Measurements from ENCODE around the gene SHFL. TPM values are rescaled to one million over a fixed set of nuclear protein-coding genes. Genes with fewer than 3 reads are reported as not detected.

Gene SHFL
- polyA plus RNA-seq, 1 donor from 2014 or later = 1.2 TPM

DNA sequence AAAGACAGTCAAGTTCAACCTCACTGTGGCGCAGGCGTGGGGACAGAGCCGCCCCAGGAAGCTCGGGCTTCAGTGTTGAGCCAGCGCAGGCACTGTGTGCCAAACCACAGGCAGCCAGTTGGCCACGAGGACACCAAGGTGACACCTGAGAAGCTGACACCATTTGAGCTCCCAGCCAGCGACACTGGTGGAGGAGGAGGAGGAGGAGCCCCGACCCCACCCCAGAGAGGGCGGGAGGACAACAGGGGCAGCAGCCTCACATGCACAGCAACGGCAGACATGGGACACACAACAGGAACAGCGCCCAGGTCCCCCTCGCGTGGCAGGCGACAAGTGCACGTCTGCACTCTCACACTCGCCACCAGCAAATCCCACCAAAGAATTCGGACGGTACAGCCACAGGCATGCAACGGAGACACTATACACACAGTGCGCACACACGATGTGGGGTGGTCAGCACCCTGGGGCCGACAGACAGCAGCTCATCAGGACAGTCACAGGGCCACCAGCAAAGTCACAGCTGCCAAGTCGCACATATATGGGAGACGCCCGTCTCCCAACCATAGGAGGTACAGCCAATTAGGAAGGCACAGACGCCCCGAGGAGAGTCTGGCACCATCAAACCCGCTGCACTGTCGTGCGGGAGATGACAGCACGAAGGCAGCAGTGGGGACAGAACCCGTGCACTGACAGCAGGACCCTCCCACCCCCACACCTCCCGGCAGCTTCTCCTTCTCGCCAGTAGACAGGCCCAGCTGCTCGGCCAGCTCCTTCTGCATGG is 30.2 kb downstream of the SHFL start:
- H3K4me2 ChIP-seq (ENCODE audit: low read length) = no peak overlapping the region
- H3F3A ChIP-seq (ENCODE audit: insufficient read depth, low read length, poor library complexity, severe bottlenecking) = no peaks in the 10 kb centered on the region
- TF ChIP-seq SMC3 (conservative IDR thresholded peaks at IDR 0.05; ENCODE audit: poor library complexity) (no peak), EP300 (conservative IDR thresholded peaks at IDR 0.05; ENCODE audit: poor library complexity, severe bottlenecking) (no peak), POLR2AphosphoS5 (IDR thresholded peaks at IDR 0.05) (no peak), TAF1 (IDR thresholded peaks at IDR 0.05; ENCODE audit: low read depth) (no peak), EZH2 (IDR thresholded peaks at IDR 0.05; ENCODE audit: borderline replicate concordance, insufficient read depth, low read length, poor library complexity, severe bottlenecking) (no peak), MXI1 (conservative IDR thresholded peaks at IDR 0.05; ENCODE audit: poor library complexity, severe bottlenecking) (no peak), RAD21 (conservative IDR thresholded peaks at IDR 0.05) (no peak)
- TF ChIP-seq, protein P1, sequence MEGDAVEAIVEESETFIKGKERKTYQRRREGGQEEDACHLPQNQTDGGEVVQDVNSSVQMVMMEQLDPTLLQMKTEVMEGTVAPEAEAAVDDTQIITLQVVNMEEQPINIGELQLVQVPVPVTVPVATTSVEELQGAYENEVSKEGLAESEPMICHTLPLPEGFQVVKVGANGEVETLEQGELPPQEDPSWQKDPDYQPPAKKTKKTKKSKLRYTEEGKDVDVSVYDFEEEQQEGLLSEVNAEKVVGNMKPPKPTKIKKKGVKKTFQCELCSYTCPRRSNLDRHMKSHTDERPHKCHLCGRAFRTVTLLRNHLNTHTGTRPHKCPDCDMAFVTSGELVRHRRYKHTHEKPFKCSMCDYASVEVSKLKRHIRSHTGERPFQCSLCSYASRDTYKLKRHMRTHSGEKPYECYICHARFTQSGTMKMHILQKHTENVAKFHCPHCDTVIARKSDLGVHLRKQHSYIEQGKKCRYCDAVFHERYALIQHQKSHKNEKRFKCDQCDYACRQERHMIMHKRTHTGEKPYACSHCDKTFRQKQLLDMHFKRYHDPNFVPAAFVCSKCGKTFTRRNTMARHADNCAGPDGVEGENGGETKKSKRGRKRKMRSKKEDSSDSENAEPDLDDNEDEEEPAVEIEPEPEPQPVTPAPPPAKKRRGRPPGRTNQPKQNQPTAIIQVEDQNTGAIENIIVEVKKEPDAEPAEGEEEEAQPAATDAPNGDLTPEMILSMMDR (IDR thresholded peaks at IDR 0.05; ENCODE audit: poor library complexity, severe bottlenecking) = no peak
- TF ChIP-seq, protein P2, sequence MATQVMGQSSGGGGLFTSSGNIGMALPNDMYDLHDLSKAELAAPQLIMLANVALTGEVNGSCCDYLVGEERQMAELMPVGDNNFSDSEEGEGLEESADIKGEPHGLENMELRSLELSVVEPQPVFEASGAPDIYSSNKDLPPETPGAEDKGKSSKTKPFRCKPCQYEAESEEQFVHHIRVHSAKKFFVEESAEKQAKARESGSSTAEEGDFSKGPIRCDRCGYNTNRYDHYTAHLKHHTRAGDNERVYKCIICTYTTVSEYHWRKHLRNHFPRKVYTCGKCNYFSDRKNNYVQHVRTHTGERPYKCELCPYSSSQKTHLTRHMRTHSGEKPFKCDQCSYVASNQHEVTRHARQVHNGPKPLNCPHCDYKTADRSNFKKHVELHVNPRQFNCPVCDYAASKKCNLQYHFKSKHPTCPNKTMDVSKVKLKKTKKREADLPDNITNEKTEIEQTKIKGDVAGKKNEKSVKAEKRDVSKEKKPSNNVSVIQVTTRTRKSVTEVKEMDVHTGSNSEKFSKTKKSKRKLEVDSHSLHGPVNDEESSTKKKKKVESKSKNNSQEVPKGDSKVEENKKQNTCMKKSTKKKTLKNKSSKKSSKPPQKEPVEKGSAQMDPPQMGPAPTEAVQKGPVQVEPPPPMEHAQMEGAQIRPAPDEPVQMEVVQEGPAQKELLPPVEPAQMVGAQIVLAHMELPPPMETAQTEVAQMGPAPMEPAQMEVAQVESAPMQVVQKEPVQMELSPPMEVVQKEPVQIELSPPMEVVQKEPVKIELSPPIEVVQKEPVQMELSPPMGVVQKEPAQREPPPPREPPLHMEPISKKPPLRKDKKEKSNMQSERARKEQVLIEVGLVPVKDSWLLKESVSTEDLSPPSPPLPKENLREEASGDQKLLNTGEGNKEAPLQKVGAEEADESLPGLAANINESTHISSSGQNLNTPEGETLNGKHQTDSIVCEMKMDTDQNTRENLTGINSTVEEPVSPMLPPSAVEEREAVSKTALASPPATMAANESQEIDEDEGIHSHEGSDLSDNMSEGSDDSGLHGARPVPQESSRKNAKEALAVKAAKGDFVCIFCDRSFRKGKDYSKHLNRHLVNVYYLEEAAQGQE (IDR thresholded peaks at IDR 0.05; ENCODE audit: borderline replicate concordance) = no peak
- no peak overlapping the region for H3K9ac ChIP-seq (ENCODE audit: low read length)
- no peaks in the 10 kb centered on the region for H3K9me3 ChIP-seq (ENCODE audit: low read length)
- no peak overlapping the region for H2AFZ ChIP-seq (ENCODE audit: low read depth, low read length)
- H3K27me3 ChIP-seq (ENCODE audit: insufficient read depth, low read depth, low read length) = no peaks in the 10 kb centered on the region
- H4K20me1 ChIP-seq (ENCODE audit: insufficient read depth) = no peaks in the 10 kb centered on the region
- no peak overlapping the region for H3K4me3 ChIP-seq (ENCODE audit: low read length)
- H3K79me2 ChIP-seq (replicated peaks; ENCODE audit: insufficient read depth, low read length) = peaks cover 8% of the 10 kb centered on the region
- H3K9me2 ChIP-seq (ENCODE audit: insufficient read depth, low read length) = no peaks in the 10 kb centered on the region
- peaks cover 8% of the 10 kb centered on the region for H3K36me3 ChIP-seq (ENCODE audit: insufficient read depth, low read length)
- H3K27ac ChIP-seq (ENCODE audit: low read length) = no peak overlapping the region

DNA sequence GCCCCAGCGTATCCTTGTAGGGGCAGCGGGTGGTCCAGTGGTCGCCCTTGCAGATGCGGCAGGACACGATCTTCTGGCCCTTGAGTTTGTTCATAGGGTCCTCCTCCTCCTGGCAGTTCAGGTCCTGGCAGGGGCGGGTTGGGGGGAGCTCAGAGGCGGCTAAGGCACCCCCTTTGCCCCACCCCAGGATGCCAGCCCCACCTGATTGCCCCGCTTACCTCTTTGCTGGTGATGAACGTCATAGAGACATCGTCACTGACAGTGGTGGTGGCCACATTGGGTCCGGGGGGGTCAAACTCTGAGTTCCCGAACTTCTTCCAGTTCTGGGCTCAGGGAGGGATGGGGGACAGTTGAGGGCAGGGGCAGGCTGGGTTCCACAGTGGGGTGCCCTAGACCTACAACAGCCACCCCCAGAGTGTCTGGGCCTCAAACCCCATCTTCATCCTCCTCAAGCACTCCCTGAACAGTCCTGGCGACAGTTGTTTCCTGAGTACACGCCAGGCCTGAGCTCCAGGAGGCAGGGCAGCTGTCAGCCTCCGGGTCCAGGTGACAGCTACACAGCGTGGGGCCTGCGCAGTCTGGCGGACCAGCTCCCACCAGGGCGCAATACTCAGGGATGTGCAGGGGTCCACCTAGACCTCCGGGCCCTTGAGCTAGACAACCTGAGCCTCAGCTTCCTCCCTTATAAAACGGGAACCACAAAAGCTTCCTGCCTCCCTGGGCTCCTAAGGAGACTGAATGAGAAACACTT is 30.9 kb downstream of the SHFL start:
- Histone ChIP-seq H3K9me3 (ENCODE audit: low read length) (no peaks in the 10 kb centered on the region), H3K36me3 (ENCODE audit: insufficient read depth, low read length) (peaks cover 8% of the 10 kb centered on the region), H3K27ac (ENCODE audit: low read length) (no peak overlapping the region), H3K4me3 (ENCODE audit: low read length) (no peak overlapping the region), H3K9ac (ENCODE audit: low read length) (no peak overlapping the region), H3F3A (ENCODE audit: insufficient read depth, low read length, poor library complexity, severe bottlenecking) (no peaks in the 10 kb centered on the region), H2AFZ (ENCODE audit: low read depth, low read length) (no peak overlapping the region), H3K27me3 (ENCODE audit: insufficient read depth, low read depth, low read length) (no peaks in the 10 kb centered on the region), H3K4me2 (ENCODE audit: low read length) (no peak overlapping the region), H4K20me1 (ENCODE audit: insufficient read depth) (no peaks in the 10 kb centered on the region), H3K79me2 (replicated peaks; ENCODE audit: insufficient read depth, low read length) (peaks cover 8% of the 10 kb centered on the region), H3K9me2 (ENCODE audit: insufficient read depth, low read length) (no peaks in the 10 kb centered on the region)
- TF ChIP-seq EP300 (conservative IDR thresholded peaks at IDR 0.05; ENCODE audit: poor library complexity, severe bottlenecking) (no peak), POLR2AphosphoS5 (IDR thresholded peaks at IDR 0.05) (peak; percentile 14)

Data from neural cell (in vitro differentiated cells).